Neutrophil (primary cell): ENCODE results near the gene ERBIN.
"Not testable (repeated sequence)": the region's sequence is repeated elsewhere in the genome, so short reads cannot be mapped to it uniquely, and the experiment has no call there.

ENCODE experiments used
- H3K27ac ChIP-seq: fragments of 200-600 bp; sonication (generic); 2 replicates; pipeline ENCODE4 v1.5.1; 2016; ENCODE audit warnings: mild to moderate bottlenecking, moderate library complexity
- H3K27me3 ChIP-seq: fragments of 200-600 bp; sonication (generic); 2 replicates; pipeline ENCODE4 v1.6.0; 2016; ENCODE audit warnings: mild to moderate bottlenecking
- H3K36me3 ChIP-seq: fragments of 200-600 bp; sonication (generic); 2 replicates; pipeline ENCODE4 v1.5.1; 2017
- H3K4me1 ChIP-seq, 2 experiments: fragments of 200-600 bp in 1 of 2; sonication (generic) in 1 of 2; 1 replicate in 1 of 2; 2 replicates in 1 of 2; pipeline versions ENCODE4 v1.5.1 to v1.6.1; 2013 to 2016; ENCODE audit warnings: low read depth in 1 of 2, low read length in 1 of 2, mild to moderate bottlenecking in 1 of 2, moderate library complexity in 1 of 2; ENCODE audit not compliant: control insufficient read depth in 1 of 2, insufficient read depth in 1 of 2
- H3K4me3 ChIP-seq, 2 experiments: fragments of 200-600 bp in 1 of 2; sonication (generic) in 1 of 2; 1 replicate in 1 of 2; 2 replicates in 1 of 2; pipeline ENCODE4 v1.5.1; 2013 to 2016; ENCODE audit warnings: low read depth in 1 of 2, low read length in 1 of 2, mild to moderate bottlenecking in 1 of 2, moderate library complexity in 1 of 2
- H3K9me3 ChIP-seq: fragments of 200-600 bp; sonication (generic); 2 replicates; pipeline ENCODE4 v1.5.1; 2016
- TF ChIP-seq, protein P1 (sequence below): fragments of 200-600 bp; sonication (generic); IDR thresholded peaks from 2 replicates; pipeline ENCODE4 v1.5.1; 2016; ENCODE audit warnings: antibody characterized with exemption

The ERBIN gene

DNA sequence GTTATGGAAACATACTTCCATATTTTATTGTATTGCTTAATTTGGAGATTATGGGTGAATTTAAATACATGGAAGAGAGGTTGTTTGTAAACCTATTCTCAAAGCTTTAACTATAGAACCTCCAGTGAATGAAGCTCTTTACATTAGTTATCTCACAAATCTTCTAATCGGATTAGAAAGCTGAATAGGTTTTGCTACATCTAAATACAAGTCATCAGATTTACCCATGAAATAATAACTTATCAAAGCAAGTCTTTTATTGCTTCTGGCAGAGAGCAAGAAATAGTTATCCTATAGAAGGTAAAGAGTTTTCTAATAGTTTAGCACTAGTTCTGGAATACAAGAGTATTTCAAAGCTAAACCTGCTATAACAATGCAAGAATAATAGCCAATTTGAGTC lies 113.3 kb downstream of the ERBIN start:
- TF ChIP-seq, protein P1, sequence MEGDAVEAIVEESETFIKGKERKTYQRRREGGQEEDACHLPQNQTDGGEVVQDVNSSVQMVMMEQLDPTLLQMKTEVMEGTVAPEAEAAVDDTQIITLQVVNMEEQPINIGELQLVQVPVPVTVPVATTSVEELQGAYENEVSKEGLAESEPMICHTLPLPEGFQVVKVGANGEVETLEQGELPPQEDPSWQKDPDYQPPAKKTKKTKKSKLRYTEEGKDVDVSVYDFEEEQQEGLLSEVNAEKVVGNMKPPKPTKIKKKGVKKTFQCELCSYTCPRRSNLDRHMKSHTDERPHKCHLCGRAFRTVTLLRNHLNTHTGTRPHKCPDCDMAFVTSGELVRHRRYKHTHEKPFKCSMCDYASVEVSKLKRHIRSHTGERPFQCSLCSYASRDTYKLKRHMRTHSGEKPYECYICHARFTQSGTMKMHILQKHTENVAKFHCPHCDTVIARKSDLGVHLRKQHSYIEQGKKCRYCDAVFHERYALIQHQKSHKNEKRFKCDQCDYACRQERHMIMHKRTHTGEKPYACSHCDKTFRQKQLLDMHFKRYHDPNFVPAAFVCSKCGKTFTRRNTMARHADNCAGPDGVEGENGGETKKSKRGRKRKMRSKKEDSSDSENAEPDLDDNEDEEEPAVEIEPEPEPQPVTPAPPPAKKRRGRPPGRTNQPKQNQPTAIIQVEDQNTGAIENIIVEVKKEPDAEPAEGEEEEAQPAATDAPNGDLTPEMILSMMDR: no peak
- H3K9me3 ChIP-seq: no peaks in the 10 kb centered on the region
- no peaks in the 10 kb centered on the region for H3K4me1 ChIP-seq
- no peak overlapping the region for H3K4me3 ChIP-seq
- no peak overlapping the region for H3K27ac ChIP-seq
- no peaks in the 10 kb centered on the region for H3K27me3 ChIP-seq
- H3K36me3 ChIP-seq: peaks cover 76% of the 10 kb centered on the region

- TF ChIP-seq, protein P1: no peak
- H3K4me1 ChIP-seq: no peaks in the 10 kb centered on the region
- H3K27ac ChIP-seq: no peak overlapping the region
- H3K9me3 ChIP-seq: no peaks in the 10 kb centered on the region
- H3K36me3 ChIP-seq: peaks cover 79% of the 10 kb centered on the region
- no peak overlapping the region for H3K4me3 ChIP-seq
- no peaks in the 10 kb centered on the region for H3K27me3 ChIP-seq
These were observed 115.3 kb downstream of the ERBIN start for GRCh38 chr5:66041627-66042026.

DNA sequence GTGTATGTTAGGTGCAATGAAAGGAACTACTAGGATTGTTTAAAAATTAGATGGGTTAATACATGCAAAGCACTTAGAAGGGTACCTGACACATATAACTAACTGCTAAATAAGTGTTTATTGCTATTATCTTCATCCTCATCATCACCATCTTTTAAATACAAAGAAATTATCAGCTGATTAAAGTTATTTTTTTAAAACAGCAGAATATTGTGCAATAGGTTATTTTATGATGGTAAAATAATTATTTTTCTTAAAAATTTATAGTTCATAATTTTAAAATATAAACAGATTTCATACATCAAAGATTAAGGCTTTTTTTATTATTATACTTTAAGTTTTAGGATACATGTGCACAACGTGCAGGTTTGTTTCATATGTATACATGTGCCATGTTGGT lies 130.9 kb downstream of the ERBIN start:
- Histone ChIP-seq H3K27ac (no peak overlapping the region), H3K36me3 (peaks cover 46% of the 10 kb centered on the region), H3K27me3 (no peaks in the 10 kb centered on the region), H3K4me1 (no peaks in the 10 kb centered on the region), H3K4me3 (no peak overlapping the region), H3K9me3 (no peaks in the 10 kb centered on the region)
- TF ChIP-seq, protein P1: no peak

DNA sequence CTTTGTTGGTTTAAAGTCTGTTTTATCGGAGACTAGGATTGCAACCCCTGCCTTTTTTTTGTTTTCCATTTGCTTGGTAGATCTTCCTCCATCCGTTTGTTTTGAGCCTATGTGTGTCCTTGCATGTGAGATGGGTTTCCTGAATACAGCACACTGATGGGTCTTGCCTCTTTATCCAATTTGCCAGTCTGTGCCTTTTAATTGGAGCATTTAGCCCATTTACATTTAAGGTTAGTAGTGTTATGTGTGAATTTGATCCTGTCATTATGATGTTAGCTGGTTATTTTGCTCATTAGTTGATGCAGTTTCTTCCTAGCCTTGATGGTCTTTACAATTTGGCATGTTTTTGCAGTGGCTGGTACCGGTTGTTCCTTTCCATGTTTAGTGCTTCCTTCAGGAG lies 134.9 kb downstream of the ERBIN start:
- H3K4me3 ChIP-seq, H3K27me3 ChIP-seq, H3K27ac ChIP-seq, H3K4me1 ChIP-seq, H3K9me3 ChIP-seq: not testable (repeated sequence)
- H3K36me3 ChIP-seq: peaks cover 21% of the 10 kb centered on the region

DNA sequence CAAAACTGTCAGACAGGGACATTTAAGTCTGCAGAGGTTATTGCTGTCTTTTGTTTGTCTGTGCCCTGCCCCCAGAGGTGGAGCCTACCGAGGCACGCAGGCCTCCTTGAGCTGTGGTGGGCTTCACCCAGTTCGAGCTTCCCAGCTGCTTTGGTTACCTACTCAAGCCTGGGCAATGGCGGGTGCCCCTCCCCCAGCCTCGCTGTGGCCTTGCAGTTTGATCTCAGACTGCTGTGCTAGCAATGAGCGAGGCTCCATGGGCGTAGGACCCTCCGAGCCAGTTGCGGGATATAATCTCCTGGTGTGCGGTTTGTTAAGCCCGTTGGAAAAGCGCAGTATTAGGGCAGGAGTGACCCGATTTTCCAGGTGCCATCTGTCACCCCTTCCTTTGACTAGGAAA lies 136.7 kb downstream of the ERBIN start:
- H3K9me3 ChIP-seq, H3K4me3 ChIP-seq, H3K27ac ChIP-seq, H3K4me1 ChIP-seq, H3K27me3 ChIP-seq: not testable (repeated sequence)
- peaks cover 22% of the 10 kb centered on the region for H3K36me3 ChIP-seq

GRCh38 chr5:66066826-66067225 lies 140.5 kb downstream of the ERBIN start:
- Histone ChIP-seq H3K9me3 (no peaks in the 10 kb centered on the region), H3K4me1 (no peaks in the 10 kb centered on the region), H3K27ac (no peak overlapping the region), H3K4me3 (no peak overlapping the region), H3K27me3 (no peaks in the 10 kb centered on the region), H3K36me3 (peaks cover 44% of the 10 kb centered on the region)
- TF ChIP-seq, protein P1: no peak

- Histone ChIP-seq H3K9me3 (no peaks in the 10 kb centered on the region), H3K36me3 (peaks cover 34% of the 10 kb centered on the region), H3K4me1 (no peaks in the 10 kb centered on the region), H3K27ac (no peak overlapping the region), H3K27me3 (no peaks in the 10 kb centered on the region), H3K4me3 (no peak overlapping the region)
- TF ChIP-seq, protein P1: no peak
These were observed 145.7 kb downstream of the ERBIN start for GRCh38 chr5:66072031-66072430.
